DOHH2 (cell line): ENCODE results near the gene ARL15.

Source experiments
- H3F3A ChIP-seq: fragments of 200-600 bp; sonication (generic), shearing (Covaris generic); 2 replicates; pipeline ENCODE4 v1.6.0; 2016; ENCODE audit warnings: antibody characterized with exemption, mild to moderate bottlenecking; ENCODE audit not compliant: control insufficient read depth, insufficient read depth
- H3K27ac ChIP-seq: fragments of 200-600 bp; sonication (generic); 2 replicates; pipeline ENCODE4 v1.5.1; 2014; ENCODE audit warnings: low read depth, mild to moderate bottlenecking, low read length, moderate library complexity
- H3K27me3 ChIP-seq: fragments of 200-600 bp; sonication (generic); 2 replicates; pipeline ENCODE4 v1.6.1; 2014; ENCODE audit warnings: mild to moderate bottlenecking, low read length, mixed read lengths; ENCODE audit not compliant: control insufficient read depth
- H3K36me3 ChIP-seq: fragments of 200-600 bp; sonication (generic); 2 replicates; pipeline ENCODE4 v1.6.1; 2014; ENCODE audit warnings: mild to moderate bottlenecking, low read length, moderate library complexity, mixed read lengths; ENCODE audit not compliant: control insufficient read depth
- H3K4me1 ChIP-seq: fragments of 200-600 bp; sonication (generic); 2 replicates; pipeline ENCODE4 v1.6.1; 2014; ENCODE audit warnings: mild to moderate bottlenecking, low read length, mixed read lengths; ENCODE audit not compliant: control insufficient read depth
- H3K4me2 ChIP-seq: fragments of 200-600 bp; sonication (generic); 2 replicates; pipeline ENCODE4 v1.6.0; 2014; ENCODE audit warnings: mild to moderate bottlenecking, low read length, moderate library complexity
- H3K4me3 ChIP-seq: fragments of 200-600 bp; sonication (generic); 2 replicates; pipeline ENCODE4 v1.5.1; 2014; ENCODE audit warnings: mild to moderate bottlenecking, low read length, mixed read lengths
- H3K79me2 ChIP-seq: fragments of 200-600 bp; sonication (generic); 2 replicates; pipeline ENCODE4 v1.6.1; 2014; ENCODE audit warnings: mild to moderate bottlenecking, low read length, mixed read lengths; ENCODE audit not compliant: control insufficient read depth
- H3K9me2 ChIP-seq: fragments of 200-600 bp; sonication (generic); replicated peaks from 2 replicates; pipeline ENCODE4 v1.6.1; 2014; ENCODE audit warnings: mild to moderate bottlenecking, low read length, mixed read lengths; ENCODE audit not compliant: control insufficient read depth
- H3K9me3 ChIP-seq: fragments of 200-600 bp; sonication (generic); 2 replicates; pipeline ENCODE4 v1.6.1; 2014; ENCODE audit warnings: antibody characterized with exemption, low read length, mixed read lengths; ENCODE audit not compliant: control insufficient read depth, insufficient read depth
- H4K20me1 ChIP-seq: fragments of 200-600 bp; sonication (generic); 2 replicates; pipeline ENCODE4 v1.6.0; 2014; ENCODE audit warnings: low read depth, mild to moderate bottlenecking, antibody characterized with exemption, low read length, moderate library complexity; ENCODE audit not compliant: control insufficient read depth, insufficient read depth
- EZH2phosphoT487 ChIP-seq: fragments of 200-600 bp; sonication (generic); IDR thresholded peaks from 2 replicates; pipeline ENCODE4 v1.6.1; 2017; ENCODE audit warnings: borderline replicate concordance, mild to moderate bottlenecking, antibody characterized with exemption, low read length, moderate library complexity, mixed read lengths
- TF ChIP-seq, protein P1 (sequence below): fragments of 200-600 bp; sonication (generic); IDR thresholded peaks from one replicate; pipeline ENCODE4 v1.5.1; 2014; ENCODE audit warnings: antibody characterized with exemption, mild to moderate bottlenecking, low read depth, low read length; ENCODE audit not compliant: poor library complexity, severe bottlenecking

The ARL15 gene

DNA sequence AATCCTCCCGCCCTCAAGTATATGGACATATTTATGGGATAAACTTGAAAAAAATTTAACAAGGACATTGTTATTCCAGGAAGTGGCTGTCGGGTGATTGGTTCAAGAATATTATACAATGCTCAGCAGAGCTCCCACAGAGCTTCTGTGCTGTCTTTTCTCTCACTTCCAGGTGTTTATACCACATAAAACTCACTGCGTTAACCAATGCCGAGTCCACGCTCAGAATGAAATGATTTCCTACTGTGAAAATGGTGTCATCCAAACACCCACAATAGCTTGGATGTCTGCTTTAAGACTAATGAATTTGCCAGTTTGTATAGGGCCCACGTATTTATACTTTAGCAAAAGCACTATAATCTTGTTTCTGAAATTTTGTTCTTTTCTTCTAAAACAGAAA lies 381.7 kb downstream of the ARL15 start:
- no peaks in the 10 kb centered on the region for H3K9me3 ChIP-seq
- H3K4me2 ChIP-seq: no peak overlapping the region
- H3K27ac ChIP-seq: no peak overlapping the region
- H3K36me3 ChIP-seq: no peaks in the 10 kb centered on the region
- no peaks in the 10 kb centered on the region for H3K9me2 ChIP-seq
- H3K4me3 ChIP-seq: no peak overlapping the region
- no peaks in the 10 kb centered on the region for H3K27me3 ChIP-seq
- no peaks in the 10 kb centered on the region for H3K79me2 ChIP-seq
- no peaks in the 10 kb centered on the region for H4K20me1 ChIP-seq
- H3K4me1 ChIP-seq: no peaks in the 10 kb centered on the region
- no peak for TF ChIP-seq EZH2phosphoT487
- TF ChIP-seq, protein P1, sequence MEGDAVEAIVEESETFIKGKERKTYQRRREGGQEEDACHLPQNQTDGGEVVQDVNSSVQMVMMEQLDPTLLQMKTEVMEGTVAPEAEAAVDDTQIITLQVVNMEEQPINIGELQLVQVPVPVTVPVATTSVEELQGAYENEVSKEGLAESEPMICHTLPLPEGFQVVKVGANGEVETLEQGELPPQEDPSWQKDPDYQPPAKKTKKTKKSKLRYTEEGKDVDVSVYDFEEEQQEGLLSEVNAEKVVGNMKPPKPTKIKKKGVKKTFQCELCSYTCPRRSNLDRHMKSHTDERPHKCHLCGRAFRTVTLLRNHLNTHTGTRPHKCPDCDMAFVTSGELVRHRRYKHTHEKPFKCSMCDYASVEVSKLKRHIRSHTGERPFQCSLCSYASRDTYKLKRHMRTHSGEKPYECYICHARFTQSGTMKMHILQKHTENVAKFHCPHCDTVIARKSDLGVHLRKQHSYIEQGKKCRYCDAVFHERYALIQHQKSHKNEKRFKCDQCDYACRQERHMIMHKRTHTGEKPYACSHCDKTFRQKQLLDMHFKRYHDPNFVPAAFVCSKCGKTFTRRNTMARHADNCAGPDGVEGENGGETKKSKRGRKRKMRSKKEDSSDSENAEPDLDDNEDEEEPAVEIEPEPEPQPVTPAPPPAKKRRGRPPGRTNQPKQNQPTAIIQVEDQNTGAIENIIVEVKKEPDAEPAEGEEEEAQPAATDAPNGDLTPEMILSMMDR: no peak
- H3F3A ChIP-seq: no peaks in the 10 kb centered on the region

DNA sequence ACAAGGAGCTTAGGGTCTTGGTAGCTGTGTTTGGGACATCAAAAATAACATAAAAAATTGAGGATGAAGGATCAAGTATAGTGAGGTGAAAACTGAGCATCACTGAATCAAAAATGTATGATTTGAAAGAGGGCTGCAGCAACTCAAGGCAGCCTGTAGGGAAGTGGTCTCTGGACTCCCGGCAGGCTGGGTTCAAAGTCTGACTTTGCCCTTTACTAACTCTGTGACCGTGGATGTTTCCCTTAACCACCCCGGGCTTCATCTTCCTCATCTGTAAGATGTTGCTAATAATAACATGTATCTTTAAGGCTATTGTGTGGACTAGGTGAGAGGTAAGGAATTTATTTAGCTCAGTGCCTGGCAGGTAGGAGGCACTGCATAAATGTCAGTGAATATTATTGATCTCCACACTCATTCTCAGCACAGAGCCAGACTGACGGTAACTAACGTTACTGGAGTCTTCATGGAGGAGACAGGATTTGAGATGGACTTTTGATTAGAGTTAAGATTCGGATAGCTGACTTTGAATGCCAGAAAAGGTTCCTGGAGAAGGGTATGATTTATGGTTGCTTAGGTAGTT lies 382.6 kb downstream of the ARL15 start:
- H3K9me2 ChIP-seq: no peaks in the 10 kb centered on the region
- no peaks in the 10 kb centered on the region for H3K4me1 ChIP-seq
- H3K79me2 ChIP-seq: no peaks in the 10 kb centered on the region
- no peak overlapping the region for H3K4me2 ChIP-seq
- H3K36me3 ChIP-seq: no peaks in the 10 kb centered on the region
- H3K9me3 ChIP-seq: no peaks in the 10 kb centered on the region
- H3K27ac ChIP-seq: no peak overlapping the region
- no peaks in the 10 kb centered on the region for H3F3A ChIP-seq
- H3K27me3 ChIP-seq: no peaks in the 10 kb centered on the region
- H3K4me3 ChIP-seq: no peak overlapping the region
- no peak for TF ChIP-seq EZH2phosphoT487
- TF ChIP-seq, protein P1: no peak
- no peaks in the 10 kb centered on the region for H4K20me1 ChIP-seq

DNA sequence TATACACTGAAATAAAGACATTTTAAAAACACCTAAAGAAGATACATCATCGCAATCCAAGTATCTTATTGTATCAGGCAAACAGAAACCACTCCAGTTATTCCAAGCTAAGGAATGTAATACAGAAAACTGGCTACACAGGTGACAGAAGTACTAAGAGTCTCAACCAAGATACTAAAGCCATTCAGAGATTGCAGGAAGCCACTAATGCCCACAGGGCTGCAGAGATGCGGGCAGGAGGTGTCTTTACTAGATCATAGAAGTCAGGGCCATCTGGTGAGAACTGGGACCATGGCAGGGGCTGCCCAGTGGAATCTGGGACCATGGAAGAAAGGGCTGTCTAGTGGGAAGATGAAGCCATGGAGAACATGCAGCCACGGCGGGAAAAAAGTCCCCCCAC lies 384.3 kb downstream of the ARL15 start:
- Histone ChIP-seq H3K4me3 (no peak overlapping the region), H3F3A (no peaks in the 10 kb centered on the region), H3K27ac (no peak overlapping the region), H4K20me1 (no peaks in the 10 kb centered on the region), H3K79me2 (no peaks in the 10 kb centered on the region), H3K9me3 (no peaks in the 10 kb centered on the region), H3K9me2 (no peaks in the 10 kb centered on the region), H3K36me3 (no peaks in the 10 kb centered on the region), H3K4me1 (no peaks in the 10 kb centered on the region), H3K4me2 (no peak overlapping the region), H3K27me3 (no peaks in the 10 kb centered on the region)
- TF ChIP-seq, protein P1: no peak
- TF ChIP-seq EZH2phosphoT487: no peak
